GM21723 (cell line): ENCODE results near the gene FGR.
"Not testable (repeated sequence)": the region's sequence is repeated elsewhere in the genome, so short reads cannot be mapped to it uniquely, and the experiment has no call there.

Experiments
- ATAC-seq: cut with Tn5 transposase; IDR thresholded peaks from one replicate; pipeline ENCODE4 v1.9.1; 2021; ENCODE audit warnings: mild to moderate bottlenecking, moderate library complexity; ENCODE audit not compliant: unreplicated experiment

Gene FGR

DNA sequence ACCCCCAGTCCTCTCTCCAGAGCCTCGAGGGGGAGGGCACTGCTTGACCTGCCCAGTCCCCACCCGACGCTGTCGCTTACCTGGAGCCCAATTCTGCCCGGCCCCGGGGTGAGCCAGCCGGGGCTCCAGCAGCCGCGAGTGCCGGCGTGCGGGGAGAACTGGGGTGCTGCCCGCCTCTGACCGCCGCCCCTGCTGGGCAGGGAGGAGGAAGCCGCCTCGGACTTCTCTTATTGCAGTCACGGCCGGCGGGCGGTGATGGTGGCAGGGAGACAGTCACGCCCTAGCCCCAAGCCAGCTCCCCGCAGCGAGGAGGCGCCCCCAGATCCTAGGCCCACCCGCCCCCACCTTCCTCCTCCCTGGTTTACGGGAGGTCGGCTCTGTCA, at the start of gene FGR:
TSS of gene FGR (minus strand) at position 201 of the 383 bp plus-strand sequence. CDS start 11,269 bp downstream, outside the sequence.
- ATAC-seq = no peak

DNA sequence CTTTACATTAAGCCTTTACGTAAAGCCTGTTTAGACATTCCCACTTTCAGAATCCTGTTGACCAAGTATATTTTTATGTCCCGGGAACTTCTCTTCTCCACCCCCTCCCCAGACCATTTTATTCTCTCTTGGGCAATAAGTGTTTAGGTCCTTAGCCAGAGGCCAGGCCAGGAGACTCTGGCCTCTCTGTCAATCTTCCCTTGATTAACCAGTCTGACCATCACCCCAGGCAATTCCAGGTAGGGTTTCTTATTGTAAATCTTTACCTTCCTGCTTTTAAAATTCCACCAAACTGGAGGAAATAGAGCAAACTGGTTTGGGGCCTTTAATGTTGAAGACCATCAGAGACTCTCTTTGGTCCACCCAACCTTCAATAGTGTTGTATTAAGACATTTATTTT, 49.2 kb upstream of the FGR start:
- no peak for ATAC-seq

DNA sequence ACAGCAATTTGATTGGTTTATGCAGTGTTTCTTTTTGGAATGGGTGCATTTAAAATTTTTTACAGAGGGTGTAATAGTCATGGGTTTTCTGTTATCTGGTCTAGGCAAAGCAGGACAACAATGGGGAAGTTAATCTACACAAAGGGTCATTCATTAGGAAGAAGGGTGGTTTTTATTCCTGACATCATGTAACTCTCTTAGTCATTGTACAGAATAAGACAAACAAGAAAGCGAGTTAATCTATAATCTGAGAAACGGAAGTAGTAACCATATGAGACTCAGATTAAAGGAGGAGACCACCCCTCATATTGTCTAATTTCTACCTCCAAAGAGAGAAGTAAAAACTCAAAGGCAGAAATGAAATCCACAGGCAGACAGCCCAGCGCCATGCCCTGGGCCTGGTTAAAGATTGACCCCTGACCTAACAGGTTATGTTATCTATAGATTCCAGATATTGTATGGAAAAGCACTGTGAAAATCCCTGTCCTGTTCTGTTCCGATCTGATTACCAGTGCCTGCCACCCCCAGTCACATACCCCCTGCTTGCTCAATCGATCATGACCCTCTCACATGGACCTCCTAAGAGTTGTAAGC, 47.5 kb upstream of the FGR start:
- no peak for ATAC-seq

DNA sequence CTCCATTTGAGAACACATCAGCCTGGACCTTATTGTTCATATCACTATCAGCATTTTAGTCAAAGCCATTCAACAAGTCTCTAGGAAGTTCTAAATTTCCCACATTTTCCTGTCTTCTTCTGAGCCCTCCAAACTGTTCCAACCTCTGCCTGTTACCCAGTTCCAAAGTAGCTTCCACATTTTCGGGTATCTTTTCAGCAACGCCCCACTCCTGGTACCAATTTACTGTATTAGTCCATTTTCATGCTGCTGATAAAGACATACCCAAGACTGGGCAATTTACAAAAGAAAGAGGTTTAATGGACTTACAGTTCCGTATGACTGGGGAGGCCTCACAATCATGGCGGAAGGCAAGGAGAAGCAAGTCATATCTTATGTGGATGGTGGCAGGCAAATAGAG, 46.6 kb upstream of the FGR start:
- ATAC-seq = not testable (repeated sequence)

DNA sequence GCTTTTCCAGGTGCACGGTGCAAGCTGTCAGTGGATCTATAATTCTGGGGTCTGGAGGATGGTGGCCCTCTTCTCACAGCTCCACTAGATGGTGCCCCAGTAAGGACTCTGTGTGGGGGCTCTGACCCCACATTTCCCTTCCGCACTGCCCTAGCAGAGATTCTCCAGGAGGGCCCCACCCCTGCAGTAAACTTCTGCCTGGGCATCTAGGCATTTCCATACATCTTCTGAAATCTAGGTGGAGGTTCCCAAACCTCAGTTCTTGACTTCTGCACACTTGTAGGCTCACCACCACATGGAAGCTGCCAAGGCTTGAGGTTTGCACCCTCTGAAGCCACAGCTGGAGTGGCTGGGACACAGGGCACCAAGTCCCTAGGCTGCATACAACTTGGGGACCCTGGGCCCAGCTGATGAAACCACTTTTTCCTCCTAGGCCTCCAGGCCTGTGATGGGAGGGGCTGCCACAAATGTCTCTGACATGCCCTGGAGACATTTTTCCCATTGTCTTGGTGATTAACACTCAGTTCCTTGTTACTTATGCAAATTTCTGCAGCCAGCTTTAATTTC, 45.3 kb upstream of the FGR start:
- not testable (repeated sequence) for ATAC-seq

DNA sequence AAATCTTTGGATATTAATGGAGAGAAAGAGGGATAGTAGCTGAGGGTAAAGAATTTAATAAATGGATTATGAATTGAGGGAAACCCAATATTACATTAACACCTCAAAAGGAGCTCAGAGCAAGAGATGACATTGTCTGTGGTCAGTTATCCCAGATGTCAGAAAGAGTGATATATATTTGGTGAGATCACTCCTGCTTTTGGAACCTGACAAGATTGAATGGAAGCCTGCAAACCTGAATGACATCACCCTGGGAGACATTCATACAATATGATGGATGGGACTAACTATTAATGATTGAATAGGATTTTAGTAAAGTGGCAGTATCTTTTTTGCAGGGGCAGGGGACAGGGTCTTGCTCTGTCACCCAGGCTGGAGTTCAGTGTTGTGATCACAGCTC, 43.8 kb upstream of the FGR start:
- ATAC-seq = no peak

DNA sequence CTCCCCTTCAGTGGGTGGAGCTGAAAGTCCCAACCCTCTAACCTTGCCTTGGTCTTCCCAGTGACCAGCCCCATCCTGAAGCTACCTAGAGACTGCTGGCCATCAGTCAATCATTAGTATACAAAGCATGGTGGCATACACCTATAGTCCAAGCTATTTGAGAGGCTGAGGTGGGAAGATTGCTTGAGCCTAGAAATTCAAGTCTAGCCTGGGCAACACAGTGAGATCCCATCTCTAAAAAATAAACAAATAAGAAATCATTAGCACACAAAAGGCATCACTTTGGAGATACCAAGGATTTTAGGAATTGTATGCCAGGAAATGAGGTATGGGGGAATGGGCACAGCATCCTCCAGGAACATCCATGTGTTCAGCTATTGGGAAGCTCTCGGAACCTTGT, 41.4 kb upstream of the FGR start:
- no peak for ATAC-seq

DNA sequence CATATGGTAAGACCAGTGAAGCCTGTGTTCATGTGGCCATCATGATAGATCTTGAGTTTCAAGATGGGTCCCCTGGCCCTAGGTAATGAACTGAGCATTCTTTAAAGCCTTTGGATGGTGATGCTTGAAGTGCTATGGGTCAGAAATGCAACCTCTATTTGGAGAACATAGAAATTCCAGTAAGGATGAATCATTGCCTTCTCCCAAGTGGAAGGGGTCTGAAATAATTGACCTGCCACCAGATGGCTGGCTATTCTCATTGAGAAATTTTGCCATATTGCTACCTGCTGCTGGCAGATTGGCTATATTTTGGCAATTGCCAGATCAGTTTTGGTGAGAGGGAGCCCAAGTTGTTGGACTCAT, 37.7 kb upstream of the FGR start:
- no peak for ATAC-seq

DNA sequence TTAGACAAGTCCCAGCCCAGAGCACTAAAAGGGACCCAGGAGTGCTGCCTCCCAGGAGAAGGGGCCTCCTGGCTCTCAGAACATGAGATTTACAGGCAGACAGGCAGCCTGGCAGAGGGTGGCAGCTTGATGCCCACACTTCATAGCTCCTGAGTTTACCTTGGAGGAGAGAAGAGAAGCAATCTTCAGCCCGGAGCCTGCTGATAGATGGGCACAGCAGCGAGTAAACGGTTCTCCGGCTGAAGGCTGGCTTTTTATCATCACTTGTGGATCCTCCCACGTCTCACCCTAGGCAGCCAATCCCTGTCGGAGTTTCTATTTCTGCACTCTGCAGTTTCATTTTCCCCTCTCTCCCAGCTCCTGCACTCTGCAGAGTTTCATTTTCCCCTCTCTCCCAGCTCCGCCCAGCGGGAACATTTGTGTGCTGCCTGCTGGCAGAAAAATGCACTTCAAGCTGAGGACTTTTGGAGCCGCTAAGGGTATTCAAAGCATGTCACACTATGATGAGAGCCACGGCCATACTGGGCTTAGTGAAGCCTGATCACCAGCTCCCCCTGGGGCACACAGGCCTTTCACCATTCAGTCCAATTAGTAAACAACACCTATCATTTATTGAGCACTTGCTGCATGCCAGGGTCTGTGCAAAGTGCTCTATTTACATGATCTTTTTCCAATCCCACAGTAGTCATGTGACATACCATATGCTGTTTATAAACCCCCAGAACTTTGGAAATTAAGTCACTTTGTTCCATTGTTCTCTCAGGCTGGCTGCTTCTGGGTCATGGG, 37.2 kb upstream of the FGR start, which contains the start of gene IFI6:
TSS of gene IFI6 (minus strand) at position 229 of the 786 bp plus-strand sequence. CDS start 2,878 bp downstream, outside the sequence.
- peak; percentile 85 for ATAC-seq

DNA sequence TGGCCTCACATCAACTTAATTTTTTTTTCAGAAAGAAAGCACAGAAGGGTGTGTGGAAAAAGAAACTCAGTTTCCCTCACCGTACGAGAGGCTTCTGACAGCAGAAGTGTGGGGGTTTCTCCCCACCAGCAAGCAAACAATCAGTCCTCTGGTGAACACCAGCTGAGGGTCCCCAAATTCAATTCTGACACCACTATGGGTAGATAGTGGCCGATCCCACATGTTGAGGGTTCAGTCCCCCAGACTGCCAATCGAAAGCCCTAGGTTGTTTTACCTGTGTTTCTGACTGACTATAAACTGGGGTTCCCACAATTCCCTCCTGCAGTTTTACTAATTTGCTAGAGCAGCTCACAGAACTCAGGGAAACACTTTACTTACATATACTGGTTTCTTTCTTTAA, 34.9 kb upstream of the FGR start:
- no peak for ATAC-seq

DNA sequence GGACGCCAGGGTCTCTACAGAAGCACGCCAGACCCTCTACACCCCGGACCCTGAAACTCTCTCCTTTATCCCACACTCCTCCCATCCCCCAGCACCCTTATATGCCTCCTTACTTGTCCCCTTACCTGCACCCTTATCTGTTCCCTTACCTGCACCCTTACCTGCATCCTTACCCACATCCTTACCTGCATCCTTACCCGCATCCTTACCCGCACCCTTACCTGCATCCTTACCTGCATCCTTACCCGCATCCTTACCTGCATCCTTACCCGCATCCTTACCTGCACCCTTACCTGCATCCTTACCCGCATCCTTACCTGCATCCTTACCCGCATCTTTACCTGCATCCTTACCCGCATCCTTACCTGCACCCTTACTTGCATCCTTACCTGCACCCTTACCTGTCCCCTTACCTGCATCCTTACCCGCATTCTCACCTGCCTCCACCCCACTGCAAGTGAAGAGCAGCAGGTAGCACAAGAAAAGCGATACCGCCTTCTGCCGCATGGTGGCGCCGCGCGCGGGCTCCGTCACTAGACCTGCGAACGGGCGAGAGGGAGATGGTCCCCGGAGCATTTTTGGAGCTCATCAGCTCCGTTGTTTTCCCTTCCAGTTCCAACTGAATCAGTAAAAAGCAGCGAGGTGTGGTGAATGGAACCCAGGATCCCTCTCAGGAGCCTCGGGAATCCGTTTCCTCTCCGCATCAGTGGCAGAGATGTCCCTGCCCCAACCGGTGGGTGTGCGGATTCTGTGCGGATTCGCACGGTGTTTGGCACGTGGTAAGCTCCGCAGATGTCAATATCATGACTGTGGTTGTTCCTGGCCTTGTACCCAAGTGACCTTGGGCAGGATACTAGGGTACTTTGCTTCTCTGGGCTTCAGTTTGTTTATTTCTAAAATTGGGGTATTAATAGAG, 34.1 kb upstream of the FGR start:
- ATAC-seq = no peak

DNA sequence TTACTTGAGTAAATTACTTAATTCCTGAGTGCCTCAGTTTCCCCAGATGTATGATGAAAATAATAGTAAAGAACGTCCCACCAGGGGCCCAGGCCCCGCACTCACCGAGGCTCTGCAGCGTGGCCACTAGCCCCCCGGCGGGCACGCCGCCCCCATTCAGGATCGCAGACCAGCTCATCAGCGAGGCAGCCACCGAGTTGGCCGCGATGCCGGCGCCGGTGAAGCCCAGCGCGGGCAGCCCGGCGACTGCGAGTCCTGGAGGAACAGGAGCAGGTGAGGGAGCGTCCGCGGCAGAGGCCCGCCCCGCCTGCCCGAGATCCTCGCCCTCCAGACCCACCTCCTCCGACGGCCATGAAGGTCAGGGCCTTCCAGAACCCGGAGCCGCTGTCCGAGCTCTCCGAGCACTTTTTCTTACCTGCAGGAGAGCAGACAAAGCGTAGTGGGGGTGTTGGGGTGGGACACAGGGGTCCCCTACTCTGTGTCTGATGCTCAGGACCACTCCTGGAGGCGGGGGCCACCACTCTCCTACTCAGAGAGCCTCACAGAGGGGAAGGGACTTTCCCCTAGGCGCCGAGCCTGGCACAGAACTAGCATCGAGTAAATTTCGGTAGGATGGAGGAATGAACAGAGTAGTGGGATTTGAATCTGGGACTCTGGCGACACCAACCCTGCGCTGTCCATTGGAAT, 33.3 kb upstream of the FGR start:
- ATAC-seq = no peak

DNA sequence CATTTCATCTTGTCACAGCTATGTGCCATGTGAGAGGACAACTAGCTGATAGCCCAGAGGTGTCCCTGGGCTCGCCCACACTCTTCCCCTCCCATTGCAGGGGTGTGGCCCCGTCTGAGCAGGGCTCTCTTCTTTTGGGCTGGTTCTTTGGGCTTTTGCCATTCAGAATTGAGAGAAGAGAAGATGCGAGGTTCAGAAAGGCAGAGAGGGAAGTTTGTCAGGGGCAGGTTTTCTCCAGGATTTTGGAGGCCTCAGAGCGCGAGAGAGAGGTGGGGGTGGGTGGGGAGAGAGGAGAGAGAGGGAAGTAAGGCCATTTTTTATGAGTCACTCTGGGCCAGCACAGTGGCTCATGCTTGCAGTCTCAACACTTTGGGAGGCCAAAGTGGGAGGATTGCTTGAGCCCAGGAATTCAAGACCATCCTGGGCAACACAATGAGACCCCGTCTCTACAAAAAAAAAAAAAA, 31.8 kb upstream of the FGR start:
- ATAC-seq = no peak

DNA sequence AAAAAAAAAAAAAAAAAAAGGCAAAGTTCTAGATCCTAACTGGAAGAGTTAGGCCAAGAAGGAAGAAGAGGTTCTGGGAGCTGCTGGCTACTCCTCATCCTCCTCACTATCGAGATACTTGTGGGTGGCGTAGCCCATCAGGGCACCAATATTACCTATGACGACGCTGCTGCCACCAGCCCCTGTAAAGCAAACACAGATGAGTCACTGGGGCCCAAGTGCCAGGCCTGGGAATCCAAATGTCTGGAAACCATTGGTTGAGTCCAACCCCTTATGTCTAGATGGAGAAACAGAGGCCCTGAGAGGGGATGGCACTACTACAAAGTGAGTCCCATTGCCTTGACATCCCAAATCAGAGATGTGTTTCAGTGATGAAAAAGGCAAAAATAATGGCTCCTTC, 31.3 kb upstream of the FGR start:
- ATAC-seq = no peak

DNA sequence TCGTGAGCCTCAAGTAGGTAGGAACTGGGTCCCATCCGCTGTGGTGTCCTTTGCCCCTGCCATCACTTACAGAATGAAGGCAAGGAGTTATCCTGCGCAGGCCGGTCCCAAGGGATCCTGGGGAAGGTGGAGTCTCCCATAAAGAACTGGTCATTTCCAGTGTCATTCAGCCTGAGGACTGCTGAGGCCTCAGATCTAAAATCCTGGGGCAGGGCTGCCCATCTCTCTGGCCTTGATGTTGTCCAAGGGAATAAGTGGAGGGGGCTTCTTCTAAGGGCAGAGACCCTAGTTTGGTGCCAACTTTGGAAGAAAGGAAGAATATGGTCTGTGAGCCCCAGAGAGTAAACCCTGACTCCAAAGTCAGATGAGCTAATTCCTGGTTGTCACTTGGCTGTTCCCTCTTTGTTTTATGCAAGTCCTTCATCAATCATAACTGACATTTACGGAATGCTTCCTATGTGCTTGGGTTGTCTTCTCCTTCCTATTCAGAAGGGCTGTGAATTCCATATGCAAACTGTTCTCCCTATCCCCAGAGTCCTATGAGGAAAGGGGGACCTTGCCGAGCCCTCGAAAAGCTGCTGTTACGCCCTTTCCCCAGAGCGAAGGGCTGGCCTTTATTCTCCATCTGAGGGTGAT, 30.1 kb upstream of the FGR start:
- no peak for ATAC-seq

DNA sequence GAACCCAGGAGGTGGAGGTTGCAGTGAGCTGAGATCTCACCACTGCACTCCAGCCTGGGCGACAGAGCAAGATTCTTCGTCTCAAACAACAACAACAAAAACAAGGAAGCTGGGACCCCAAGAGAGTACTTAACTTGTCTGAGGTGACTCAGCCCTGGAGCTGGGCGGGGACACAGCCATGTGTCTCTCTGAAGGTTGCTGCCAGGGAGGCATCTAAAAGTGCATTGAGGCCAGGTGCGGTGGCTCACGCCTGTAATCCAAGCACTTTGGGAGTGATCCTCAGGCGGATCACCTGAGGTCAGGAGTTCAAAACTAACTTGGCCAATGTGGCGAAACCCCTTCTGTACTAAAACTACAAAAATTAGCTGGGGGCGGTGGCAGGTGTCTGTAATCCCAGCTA, 29.3 kb upstream of the FGR start:
- ATAC-seq = no peak

DNA sequence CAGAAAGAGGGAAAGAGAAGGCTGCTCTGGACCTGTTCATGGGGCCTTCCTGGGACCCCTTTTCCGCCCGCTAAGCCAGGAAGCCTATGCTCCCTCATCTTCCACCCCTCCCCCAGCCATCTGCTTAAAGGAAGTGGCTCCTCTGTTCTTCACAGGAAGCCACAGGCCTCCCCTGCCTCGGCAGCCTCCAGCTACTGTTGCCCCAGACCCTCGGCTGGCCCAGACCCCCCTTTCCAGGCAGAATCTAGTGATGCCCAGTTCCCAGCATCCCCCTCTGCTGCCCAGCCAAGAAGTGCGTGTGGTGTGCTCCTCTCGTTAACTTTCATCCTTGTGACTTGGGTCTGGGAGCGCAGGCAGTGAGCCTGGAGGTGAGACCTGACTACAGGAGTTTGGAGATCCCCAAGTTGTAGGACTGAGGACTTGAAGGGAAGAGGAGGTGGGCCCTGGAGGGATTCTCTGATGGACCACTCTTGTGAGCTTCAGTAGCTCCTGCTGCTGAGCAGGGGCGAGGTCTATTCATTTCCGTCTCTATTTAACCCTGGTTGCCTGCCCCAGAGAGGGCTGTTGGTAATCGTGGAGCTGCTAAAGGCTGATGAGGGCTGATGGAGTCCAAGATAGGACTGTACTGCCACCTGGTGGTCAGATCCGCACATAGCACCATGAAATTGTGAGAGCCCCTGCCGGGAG, 27.9 kb upstream of the FGR start:
- ATAC-seq = peak; percentile 36

DNA sequence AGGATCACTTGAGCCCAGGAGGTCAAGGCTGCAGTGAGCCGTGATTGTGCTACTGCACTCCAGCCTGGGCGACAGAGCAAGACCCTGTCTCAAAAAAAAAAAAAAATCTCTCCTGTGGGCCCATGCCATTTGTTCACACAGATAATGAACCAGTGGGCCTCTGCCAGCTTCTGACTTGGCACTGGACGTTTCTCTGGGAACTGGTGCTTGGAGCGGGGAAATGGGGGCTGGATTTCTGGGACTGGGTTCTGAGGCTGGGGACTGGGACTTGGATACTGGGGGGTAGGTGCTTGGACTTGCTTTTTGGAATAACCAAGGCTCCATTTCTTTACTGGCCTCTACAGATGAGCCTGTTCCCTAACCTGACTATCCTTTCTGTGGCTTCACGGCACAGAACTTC, 27.3 kb upstream of the FGR start:
- no peak for ATAC-seq

DNA sequence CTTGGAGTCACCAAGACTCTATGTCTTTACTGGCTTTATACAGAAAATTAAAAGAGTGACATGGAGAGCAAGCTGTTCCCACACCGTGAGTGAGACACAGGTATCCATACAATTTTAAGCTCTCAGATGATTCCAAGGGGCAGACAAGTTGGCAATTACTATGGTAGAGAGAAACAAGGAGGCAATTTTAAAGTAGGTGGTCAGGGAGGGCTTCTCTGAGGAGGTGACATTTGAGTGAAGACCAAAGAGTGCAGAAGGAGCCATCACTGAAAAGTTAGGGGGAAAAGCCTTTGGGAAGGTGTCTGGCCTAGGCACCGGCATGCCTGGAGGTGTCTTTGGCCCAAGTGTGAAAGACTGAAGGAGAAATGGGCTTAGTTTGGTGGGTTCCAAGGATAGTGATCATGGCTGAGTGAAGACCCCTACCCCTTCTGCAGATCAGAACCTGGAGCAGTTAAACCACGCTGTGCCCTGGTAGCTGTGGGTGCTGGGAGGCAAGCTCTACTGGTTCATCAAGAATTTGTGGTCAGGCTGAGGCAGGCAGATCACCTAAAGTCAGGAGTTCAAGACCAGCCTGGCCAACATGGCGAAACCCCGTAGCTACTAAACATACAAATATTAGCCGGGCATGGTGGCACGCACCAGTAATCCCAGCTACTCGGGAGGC, 26.6 kb upstream of the FGR start:
- no peak for ATAC-seq
